HepG2 (cell line): ENCODE results near the gene KLHL3. TPM values are rescaled to one million over a fixed set of nuclear protein-coding genes. Genes with fewer than 3 reads are reported as not detected.
A peak's percentile ranks its signal among the peaks of the same experiment; 100 is the strongest.

Source experiments
- ATAC-seq: fragments of 200-7000 bp; cut with Tn5 transposase; 3 replicates; pipeline ENCODE4 v1.9.1; 2020; ENCODE audit warnings: mild to moderate bottlenecking, moderate library complexity
- BruUV-seq: library from RNA; stranded (reverse); fragments of 400-500 nt; replicated peaks from 2 replicates; lab custom pipeline; 2021; lab: Mats Ljungman, UMichigan
- CTCF ChIA-PET: fragments of 300-600 bp; formaldehyde crosslinking; extraction: SDS; loops from one replicate; lab custom pipeline; 2021; ENCODE audit warnings: low total read pairs, inconsistent platforms, low intra/inter-chr PET ratio; lab: Yijun Ruan, JAX
- POLR2A ChIA-PET: fragments of 350-600 bp; sonication (Branson Sonifier 250); formaldehyde crosslinking; loops from one replicate; lab custom pipeline; 2020; ENCODE audit warnings: antibody characterized with exemption, inconsistent platforms; lab: Yijun Ruan, JAX
- DNase-seq: peaks from one replicate; pipeline ENCODE4 v3.0.0-alpha.2; 2015; ENCODE audit warnings: low spot score
- FAIRE-seq: peaks from 3 replicates; lab custom pipeline; 2011; peaks lifted over from hg19 to GRCh38; lab: Jason Lieb, UNC
- H2AFZ ChIP-seq: one replicate; pipeline ENCODE4 v1.6.1; 2011; ENCODE audit warnings: low read length, inconsistent platforms
- H3K27ac ChIP-seq: fragments of 300-600 bp; 3 replicates; pipeline ENCODE4 v1.8.0; 2011; ENCODE audit warnings: mixed run types, mild to moderate bottlenecking, mixed read lengths, low read length, inconsistent platforms; ENCODE audit not compliant: insufficient read depth; ENCODE audit errors: extremely low read length
- H3K27me3 ChIP-seq, 2 experiments: fragments of 200-600 bp in 1 of 2; 2 replicates in 1 of 2; 3 replicates in 1 of 2; pipeline versions ENCODE4 v1.6.0 to v1.8.0; 2011; ENCODE audit warnings: low read length in 2 of 2, mild to moderate bottlenecking in 2 of 2, moderate library complexity in 2 of 2, inconsistent platforms in 1 of 2; ENCODE audit not compliant: insufficient read depth in 2 of 2, control insufficient read depth in 1 of 2
- H3K36me3 ChIP-seq, 2 experiments: fragments of 200-600 bp in 1 of 2; replicated peaks in 1 of 2; 2 replicates in 1 of 2; 3 replicates in 1 of 2; pipeline versions ENCODE4 v1.5.1 to v1.8.0; 2011; ENCODE audit warnings: low read length in 2 of 2, inconsistent platforms in 1 of 2; ENCODE audit not compliant: insufficient read depth in 2 of 2, control insufficient read depth in 1 of 2
- H3K4me1 ChIP-seq: 2 replicates; pipeline ENCODE4 v1.5.1; 2012; ENCODE audit warnings: low read length, inconsistent platforms; ENCODE audit not compliant: insufficient read depth
- H3K4me2 ChIP-seq: 2 replicates; pipeline ENCODE4 v1.6.0; 2011; ENCODE audit warnings: low read depth, low read length, inconsistent platforms
- H3K4me3 ChIP-seq, 3 experiments: fragments of 200-600 bp in 1 of 3; sonication (generic), shearing (Covaris generic) in 1 of 3; replicated peaks in 1 of 3; 2 replicates each; pipeline ENCODE4 v1.5.1; 2011 to 2016; ENCODE audit warnings: low read length in 3 of 3, inconsistent platforms in 2 of 3, low read depth in 2 of 3, mild to moderate bottlenecking in 2 of 3, control low read depth in 1 of 3, mixed read lengths in 1 of 3; ENCODE audit not compliant: insufficient read depth in 1 of 3
- H3K79me2 ChIP-seq: one replicate; pipeline ENCODE4 v1.6.1; 2011; ENCODE audit warnings: low read length, inconsistent platforms; ENCODE audit not compliant: insufficient read depth
- H3K9ac ChIP-seq: 2 replicates; pipeline ENCODE4 v1.6.0; 2011; ENCODE audit warnings: mild to moderate bottlenecking, low read depth, low read length, inconsistent platforms; ENCODE audit not compliant: insufficient read depth
- H3K9me3 ChIP-seq: 2 replicates; pipeline ENCODE4 v1.5.1; 2012; ENCODE audit warnings: mild to moderate bottlenecking, low read length
- H4K20me1 ChIP-seq: 2 replicates; pipeline ENCODE4 v1.6.0; 2011; ENCODE audit warnings: inconsistent platforms, mild to moderate bottlenecking, low read length, moderate library complexity; ENCODE audit not compliant: insufficient read depth
- FOXP1 ChIP-seq, 2 experiments: fragments of 450-650 bp in 1 of 2; IDR thresholded peaks; 2 replicates each; pipeline ENCODE4 v1.6.1; 2017 to 2018; ENCODE audit warnings: antibody characterized with exemption in 1 of 2
- GPN1 ChIP-seq: sonication (generic); formaldehyde crosslinking; IDR thresholded peaks from 2 replicates; pipeline ENCODE4 v1.5.1; 2020; ENCODE audit warnings: missing genetic modification reagents, borderline replicate concordance
- ZNF367 ChIP-seq: sonication (generic); formaldehyde crosslinking; IDR thresholded peaks from 2 replicates; pipeline ENCODE4 v1.4.0; 2020; ENCODE audit warnings: missing genetic modification reagents, borderline replicate concordance
- WGBS: methylation state at CpG from one replicate; pipeline ENCODE4 v1.1.6; 2017; ENCODE audit warnings: low lambda C conversion rate; 5-methylcytosine and 5-hydroxymethylcytosine counted together
- in situ Hi-C: cut with HindIII; loops from 2 replicates; pipeline ENCODE4 v1.10.0; 2017; ENCODE audit warnings: low pct_unique_long_range_greater_than_20kb; ENCODE audit not compliant: extremely low pct_ligation_motif_present
- intact Hi-C: fragments of 100-400 bp; cut with micrococcal nuclease; formaldehyde crosslinking; loops from one replicate; pipeline ENCODE4 v1.10.0; 2022; ENCODE audit not compliant: unreplicated experiment
- polyA plus RNA-seq, 8 experiments: library from polyadenylated mRNA; depleted of rRNA in 3 of 8; stranded (reverse) in 7 of 8; unstranded in 1 of 8; fragments of >200 nt; fragmentation: Illumina TruSeq in 4 of 8; extraction: Trizol in 4 of 8; gene quantifications; 2 replicates each; pipeline versions ENCODE4 v1.2.1 to v1.2.3, GENCODE V29; 2011 to 2016; ENCODE audit warnings: low read depth in 4 of 8, missing spikeins in 1 of 8, mixed read lengths in 1 of 8; ENCODE audit not compliant: insufficient read depth in 1 of 8
- total RNA-seq, 5 experiments: library from RNA; depleted of rRNA; stranded (reverse); fragments of >200 nt; fragmentation: Illumina TruSeq; extraction: Trizol; gene quantifications; 2 replicates each; pipeline ENCODE4 v1.2.3, GENCODE V29; 2016; ENCODE audit warnings: low read depth in 1 of 5
- TF ChIP-seq, protein P1 (sequence below): sonication (generic); formaldehyde crosslinking; conservative IDR thresholded peaks from 2 replicates; pipeline ENCODE4 v1.4.0; 2020; ENCODE audit warnings: missing genetic modification reagents
- TF ChIP-seq, protein P2 (sequence below): sonication (generic); formaldehyde crosslinking; IDR thresholded peaks from 2 replicates; pipeline ENCODE4 v1.4.0; 2020; ENCODE audit warnings: missing genetic modification reagents
- TF ChIP-seq, protein P3 (sequence below): sonication (generic); formaldehyde crosslinking; IDR thresholded peaks from 2 replicates; pipeline ENCODE4 v1.5.0; 2020; ENCODE audit warnings: mild to moderate bottlenecking, missing genetic modification reagents
- TF ChIP-seq, protein P4 (sequence below): sonication (generic); formaldehyde crosslinking; IDR thresholded peaks from 2 replicates; pipeline ENCODE4 v1.8.1; 2023; ENCODE audit warnings: mild to moderate bottlenecking, missing genetic modification reagents
- TF ChIP-seq, protein P5 (sequence below): sonication (generic); formaldehyde crosslinking; IDR thresholded peaks from 2 replicates; pipeline ENCODE4 v1.4.0; 2020; ENCODE audit warnings: missing genetic modification reagents

Gene KLHL3
- total and polyA plus RNA-seq, 2 of the 13 experiments (the other 11 are each of a cell fraction or from before 2014, with no cell fraction given) = 0.02 to 0.08 TPM

DNA sequence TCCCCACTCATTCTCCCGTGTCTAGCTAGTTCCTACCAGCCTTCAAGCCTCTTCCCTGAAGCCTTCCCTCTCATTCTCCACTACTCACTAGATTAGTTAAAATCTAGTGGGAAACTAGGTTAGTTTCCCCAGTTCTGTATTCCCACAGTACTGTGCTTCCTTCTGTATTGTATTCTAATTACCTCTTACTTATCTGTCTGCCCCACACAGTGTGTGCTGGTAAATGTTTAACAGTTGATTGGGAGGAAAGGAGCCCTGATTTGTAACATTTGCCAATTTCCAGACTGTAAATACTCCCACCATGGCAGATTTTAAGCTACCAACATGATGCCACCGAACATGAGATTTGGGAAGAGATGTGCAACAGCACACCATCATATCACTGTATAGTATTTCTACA is 8.3 kb downstream of the KLHL3 start (continued):
- TF ChIP-seq, protein P1, sequence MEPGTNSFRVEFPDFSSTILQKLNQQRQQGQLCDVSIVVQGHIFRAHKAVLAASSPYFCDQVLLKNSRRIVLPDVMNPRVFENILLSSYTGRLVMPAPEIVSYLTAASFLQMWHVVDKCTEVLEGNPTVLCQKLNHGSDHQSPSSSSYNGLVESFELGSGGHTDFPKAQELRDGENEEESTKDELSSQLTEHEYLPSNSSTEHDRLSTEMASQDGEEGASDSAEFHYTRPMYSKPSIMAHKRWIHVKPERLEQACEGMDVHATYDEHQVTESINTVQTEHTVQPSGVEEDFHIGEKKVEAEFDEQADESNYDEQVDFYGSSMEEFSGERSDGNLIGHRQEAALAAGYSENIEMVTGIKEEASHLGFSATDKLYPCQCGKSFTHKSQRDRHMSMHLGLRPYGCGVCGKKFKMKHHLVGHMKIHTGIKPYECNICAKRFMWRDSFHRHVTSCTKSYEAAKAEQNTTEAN = no peak
- TF ChIP-seq GPN1 = no peak
- TF ChIP-seq, protein P2, sequence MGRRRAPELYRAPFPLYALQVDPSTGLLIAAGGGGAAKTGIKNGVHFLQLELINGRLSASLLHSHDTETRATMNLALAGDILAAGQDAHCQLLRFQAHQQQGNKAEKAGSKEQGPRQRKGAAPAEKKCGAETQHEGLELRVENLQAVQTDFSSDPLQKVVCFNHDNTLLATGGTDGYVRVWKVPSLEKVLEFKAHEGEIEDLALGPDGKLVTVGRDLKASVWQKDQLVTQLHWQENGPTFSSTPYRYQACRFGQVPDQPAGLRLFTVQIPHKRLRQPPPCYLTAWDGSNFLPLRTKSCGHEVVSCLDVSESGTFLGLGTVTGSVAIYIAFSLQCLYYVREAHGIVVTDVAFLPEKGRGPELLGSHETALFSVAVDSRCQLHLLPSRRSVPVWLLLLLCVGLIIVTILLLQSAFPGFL (CRISPR knock-in tag) = no peak

DNA sequence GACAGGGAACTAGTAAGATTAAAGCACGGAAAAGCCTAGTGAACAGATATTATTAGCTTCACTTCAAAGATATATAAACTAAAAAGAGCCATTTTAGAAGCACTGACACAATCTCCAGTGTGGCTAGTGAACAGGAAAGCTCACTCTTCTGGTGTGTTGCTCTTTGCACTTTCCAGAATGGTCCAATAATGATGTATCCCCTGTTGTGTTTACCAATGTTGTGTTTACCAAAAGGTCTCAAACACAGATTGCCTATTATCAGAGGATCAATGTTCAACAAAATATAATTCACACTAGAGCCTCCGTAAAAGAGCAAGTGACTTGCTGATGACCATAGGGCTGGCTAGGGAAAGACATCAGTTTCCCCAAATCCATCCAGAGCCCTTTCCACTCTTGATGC is 11.6 kb downstream of the KLHL3 start:
- H3K4me2 ChIP-seq = no peak overlapping the region
- CTCF ChIA-PET = no interaction called here
- H2AFZ ChIP-seq = no peak overlapping the region
- no peak overlapping the region for H3K9ac ChIP-seq
- ATAC-seq = no peak; the same call in 2 of the 3 replicates
- POLR2A ChIA-PET = no interaction called here
- no peaks in the 10 kb centered on the region for H3K79me2 ChIP-seq
- 6% methylated on average over 2 of the region's 2 CpGs for WGBS
- no peaks in the 10 kb centered on the region for H3K36me3 ChIP-seq
- FAIRE-seq = no peak
- H3K27ac ChIP-seq = no peak overlapping the region
- no peaks in the 10 kb centered on the region for H3K4me1 ChIP-seq
- in situ Hi-C loops = no loop called here
- no peak for DNase-seq
- H3K4me3 ChIP-seq = no peak overlapping the region
- intact Hi-C loops = no loop called here
- BruUV-seq = no TSS peak
- no peaks in the 10 kb centered on the region for H4K20me1 ChIP-seq
- no peaks in the 10 kb centered on the region for H3K9me3 ChIP-seq
- TF ChIP-seq, protein P3, sequence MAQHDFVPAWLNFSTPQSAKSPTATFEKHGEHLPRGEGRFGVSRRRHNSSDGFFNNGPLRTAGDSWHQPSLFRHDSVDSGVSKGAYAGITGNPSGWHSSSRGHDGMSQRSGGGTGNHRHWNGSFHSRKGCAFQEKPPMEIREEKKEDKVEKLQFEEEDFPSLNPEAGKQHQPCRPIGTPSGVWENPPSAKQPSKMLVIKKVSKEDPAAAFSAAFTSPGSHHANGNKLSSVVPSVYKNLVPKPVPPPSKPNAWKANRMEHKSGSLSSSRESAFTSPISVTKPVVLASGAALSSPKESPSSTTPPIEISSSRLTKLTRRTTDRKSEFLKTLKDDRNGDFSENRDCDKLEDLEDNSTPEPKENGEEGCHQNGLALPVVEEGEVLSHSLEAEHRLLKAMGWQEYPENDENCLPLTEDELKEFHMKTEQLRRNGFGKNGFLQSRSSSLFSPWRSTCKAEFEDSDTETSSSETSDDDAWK (CRISPR knock-in tag) = no peak
- TF ChIP-seq, protein P4, sequence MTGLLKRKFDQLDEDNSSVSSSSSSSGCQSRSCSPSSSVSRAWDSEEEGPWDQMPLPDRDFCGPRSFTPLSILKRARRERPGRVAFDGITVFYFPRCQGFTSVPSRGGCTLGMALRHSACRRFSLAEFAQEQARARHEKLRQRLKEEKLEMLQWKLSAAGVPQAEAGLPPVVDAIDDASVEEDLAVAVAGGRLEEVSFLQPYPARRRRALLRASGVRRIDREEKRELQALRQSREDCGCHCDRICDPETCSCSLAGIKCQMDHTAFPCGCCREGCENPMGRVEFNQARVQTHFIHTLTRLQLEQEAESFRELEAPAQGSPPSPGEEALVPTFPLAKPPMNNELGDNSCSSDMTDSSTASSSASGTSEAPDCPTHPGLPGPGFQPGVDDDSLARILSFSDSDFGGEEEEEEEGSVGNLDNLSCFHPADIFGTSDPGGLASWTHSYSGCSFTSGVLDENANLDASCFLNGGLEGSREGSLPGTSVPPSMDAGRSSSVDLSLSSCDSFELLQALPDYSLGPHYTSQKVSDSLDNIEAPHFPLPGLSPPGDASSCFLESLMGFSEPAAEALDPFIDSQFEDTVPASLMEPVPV (CRISPR knock-in tag) = no peak
- TF ChIP-seq FOXP1 (IDR thresholded peaks at IDR 0.05) (no peak), FOXP1 (CRISPR knock-in tag; IDR thresholded peaks at IDR 0.05) (peak; percentile 61), ZNF367 (CRISPR knock-in tag) (no peak)
- TF ChIP-seq, protein P5, sequence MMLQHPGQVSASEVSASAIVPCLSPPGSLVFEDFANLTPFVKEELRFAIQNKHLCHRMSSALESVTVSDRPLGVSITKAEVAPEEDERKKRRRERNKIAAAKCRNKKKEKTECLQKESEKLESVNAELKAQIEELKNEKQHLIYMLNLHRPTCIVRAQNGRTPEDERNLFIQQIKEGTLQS (CRISPR knock-in tag) = no peak
- H3K27me3 ChIP-seq = no peaks in the 10 kb centered on the region
